B cell (primary cell): ENCODE data around the gene TRPT1. TPM values are rescaled to one million over a fixed set of nuclear protein-coding genes. Genes with fewer than 3 reads are reported as not detected.

ENCODE experiments used
- ATAC-seq: fragments of 200-7000 bp; cut with Tn5 transposase; one replicate; pipeline ENCODE4 v1.10.0; 2021; ENCODE audit warnings: low read depth, mild to moderate bottlenecking, moderate number of reproducible peaks, moderate library complexity
- CTCF ChIA-PET: fragments of 350-600 bp; sonication (Branson Sonifier 250); formaldehyde crosslinking; loops from one replicate; lab custom pipeline; 2021; ENCODE audit warnings: antibody characterized with exemption, inconsistent platforms; lab: Charles Lee
- POLR2A ChIA-PET: fragments of 350-600 bp; sonication (Branson Sonifier 250); formaldehyde crosslinking; loops from one replicate; lab custom pipeline; 2021; ENCODE audit warnings: antibody characterized with exemption; lab: Charles Lee
- DNase-seq: peaks from one replicate; pipeline ENCODE4 v3.0.0; 2013
- H2AFZ ChIP-seq: 2 replicates; pipeline ENCODE4 v1.6.1; 2012; ENCODE audit warnings: mild to moderate bottlenecking, low read depth, low read length; ENCODE audit not compliant: insufficient read depth, poor library complexity, severe bottlenecking
- H3K27ac ChIP-seq, 2 donors: 1 replicate in 1 of 2; 2 replicates in 1 of 2; pipeline ENCODE4 v1.5.1; 2012 to 2013; ENCODE audit warnings: low read length in 2 of 2, mild to moderate bottlenecking in 2 of 2, moderate library complexity in 1 of 2
- H3K27me3 ChIP-seq, 4 experiments: fragments of 200-600 bp in 1 of 4; sonication (generic) in 1 of 4; replicated peaks in 1 of 4; 1 replicate in 2 of 4; 2 replicates in 2 of 4; pipeline versions ENCODE4 v1.6.1 to v1.7.0; 2013 to 2016; ENCODE audit warnings: low read length in 3 of 4, mild to moderate bottlenecking in 2 of 4, mixed read lengths in 1 of 4, moderate library complexity in 1 of 4; ENCODE audit not compliant: insufficient read depth in 4 of 4, control insufficient read depth in 3 of 4; ENCODE audit errors: control extremely low read depth in 1 of 4
- H3K36me3 ChIP-seq, 2 experiments: replicated peaks in 1 of 2; 1 replicate in 1 of 2; 2 replicates in 1 of 2; pipeline versions ENCODE4 v1.6.1 to v1.7.1; 2013; ENCODE audit warnings: low read length in 1 of 2; ENCODE audit not compliant: insufficient read depth in 2 of 2, control insufficient read depth in 1 of 2; ENCODE audit errors: control extremely low read depth in 1 of 2, extremely low read depth in 1 of 2
- H3K4me1 ChIP-seq, 2 donors: fragments of 200-600 bp in 1 of 2; sonication (generic) in 1 of 2; 1 replicate in 1 of 2; 2 replicates in 1 of 2; pipeline versions ENCODE4 v1.5.1 to v1.6.1; 2013 to 2017; ENCODE audit warnings: low read length in 2 of 2; ENCODE audit not compliant: control insufficient read depth in 2 of 2, insufficient read depth in 2 of 2
- H3K4me2 ChIP-seq: replicated peaks from 2 replicates; pipeline ENCODE3; 2012; ENCODE audit warnings: mild to moderate bottlenecking, low read depth, low read length; ENCODE audit not compliant: poor library complexity, severe bottlenecking
- H3K4me3 ChIP-seq, 5 experiments: fragments of 200-600 bp in 1 of 5; sonication (generic) in 1 of 5; 1 replicate in 3 of 5; 2 replicates in 2 of 5; pipeline versions ENCODE4 v1.5.1 to v1.7.0; 2011 to 2016; ENCODE audit warnings: low read length in 4 of 5, mild to moderate bottlenecking in 4 of 5, low read depth in 2 of 5, control low read depth in 1 of 5, moderate library complexity in 1 of 5; ENCODE audit not compliant: insufficient read depth in 1 of 5; ENCODE audit errors: control extremely low read depth in 1 of 5, extremely low read depth in 1 of 5
- H3K79me2 ChIP-seq: fragments of 200-600 bp; sonication (generic); one replicate; pipeline ENCODE4 v1.6.0; 2016; ENCODE audit warnings: low read length; ENCODE audit not compliant: control insufficient read depth, insufficient read depth
- H3K9ac ChIP-seq: fragments of 200-600 bp; sonication (generic); 2 replicates; pipeline ENCODE4 v1.6.1; 2017; ENCODE audit warnings: mild to moderate bottlenecking, low read length, moderate library complexity
- H3K9me3 ChIP-seq, 3 donors: one replicate each; pipeline versions ENCODE4 v1.6.1 to v1.7.1; 2013; ENCODE audit warnings: low read length in 2 of 3; ENCODE audit not compliant: control insufficient read depth in 2 of 3, insufficient read depth in 1 of 3; ENCODE audit errors: control extremely low read depth in 1 of 3
- H4K20me1 ChIP-seq: 2 replicates; pipeline ENCODE4 v1.6.0; 2012; ENCODE audit warnings: mild to moderate bottlenecking, low read length; ENCODE audit not compliant: insufficient read depth, control insufficient read depth, poor library complexity, severe bottlenecking
- H3K27ac Mint-ChIP-seq: one replicate; pipeline ENCODE4 v1.8.0; 2021; ENCODE audit warnings: mixed read lengths
- H3K27me3 Mint-ChIP-seq: one replicate; pipeline ENCODE4 v1.8.0; 2021; ENCODE audit warnings: mixed read lengths
- H3K4me1 Mint-ChIP-seq: one replicate; pipeline ENCODE4 v1.8.0; 2021; ENCODE audit warnings: mixed read lengths
- H3K4me3 Mint-ChIP-seq: one replicate; pipeline ENCODE4 v1.8.0; 2021; ENCODE audit warnings: mixed read lengths
- H3K9me3 Mint-ChIP-seq: one replicate; pipeline ENCODE4 v1.8.0; 2022; ENCODE audit warnings: mixed read lengths; ENCODE audit not compliant: insufficient read depth
- CTCF ChIP-seq: fragments of 200-600 bp; IDR thresholded peaks from one replicate; pipeline ENCODE4 v1.8.0; 2022; ENCODE audit warnings: antibody characterized with exemption, mild to moderate bottlenecking
- EZH2 ChIP-seq: IDR thresholded peaks from 2 replicates; pipeline ENCODE4 v1.6.1; 2012; ENCODE audit warnings: borderline replicate concordance, low read depth, mild to moderate bottlenecking, moderate library complexity, low read length; ENCODE audit not compliant: insufficient read depth, poor library complexity, severe bottlenecking
- WGBS: methylation state at CpG from one replicate; pipeline ENCODE4 v1.1.5; 2013; ENCODE audit warnings: missing lambda C conversion rate; ENCODE audit not compliant: insufficient coverage; 5-methylcytosine and 5-hydroxymethylcytosine counted together
- intact Hi-C: fragments of 100-400 bp; cut with micrococcal nuclease; formaldehyde crosslinking; loops from one replicate; pipeline ENCODE4 v1.10.0; 2022
- polyA plus RNA-seq: library from polyadenylated mRNA; depleted of rRNA; stranded (reverse); fragments of >200 nt; gene quantifications from 2 replicates; pipeline ENCODE4 v1.2.3, GENCODE V29; 2012
- total RNA-seq, 2 donors: library from RNA; stranded (reverse); fragments of 120-200 nt in 1 of 2; gene quantifications; 1 replicate in 1 of 2; 2 replicates in 1 of 2; pipeline versions ENCODE4 v1.2.3 to v1.2.4, GENCODE V29; 2013 to 2022

Gene TRPT1
- total and polyA plus RNA-seq, 2 donors (not counting 1 experiment from before 2014, with no cell fraction given): 59.6 to 145 TPM

GRCh38 chr11:64229744-64230170 is 3.8 kb upstream of the TRPT1 start:
- 57% methylated on average over 12 of the region's 13 CpGs for WGBS
- peak overlapping the region; percentile 84 for H3K27ac ChIP-seq
- ATAC-seq (no peak), DNase-seq (no peak)
- H3K27me3 Mint-ChIP-seq: no peaks in the 10 kb centered on the region
- no peaks in the 10 kb centered on the region for H3K9me3 ChIP-seq
- peaks cover 12% of the 10 kb centered on the region for H4K20me1 ChIP-seq
- CTCF ChIA-PET: interaction anchor here (1.0 to 1.6 kb wide), 4 partner anchors 16 to 25 kb away, joined by 3 to 6 read pairs (median 4); partner anchors contain the start of gene PLCB3
- H3K4me3 ChIP-seq: peak overlapping the region; percentile 45 to 98 (median 78)
- intact Hi-C loops: loop anchor here (1.0 to 2.0 kb wide), 6 partner anchors 12 to 76 kb away; partner anchors contain the start of genes BAD, ESRRA, FKBP2 and GPR137
- peaks cover 42 to 68% of the 10 kb centered on the region in 2 donors for H3K4me1 ChIP-seq
- H3K79me2 ChIP-seq: peaks cover 27% of the 10 kb centered on the region
- peaks cover 58% of the 10 kb centered on the region for H3K4me1 Mint-ChIP-seq
- H3K9me3 Mint-ChIP-seq: no peaks in the 10 kb centered on the region
- peak overlapping the region; percentile 74 for H3K9ac ChIP-seq
- POLR2A ChIA-PET: interaction anchor here (0.6 to 2.4 kb wide), 10 partner anchors 11 to 1032 kb away, joined by 3 to 13 read pairs (median 4); partner anchors contain the start of genes FERMT3, FKBP2 and PRDX5
- peak overlapping the region; percentile 95 for H3K4me3 Mint-ChIP-seq
- no peaks in the 10 kb centered on the region for H3K36me3 ChIP-seq
- no peaks in the 10 kb centered on the region for H3K27me3 ChIP-seq
- no peak for TF ChIP-seq CTCF
- TF ChIP-seq EZH2: no peak
- H2AFZ ChIP-seq: peak overlapping the region; percentile 85
- peak overlapping the region; percentile 97 for H3K27ac Mint-ChIP-seq
- peak overlapping the region; percentile 99 for H3K4me2 ChIP-seq

DNA sequence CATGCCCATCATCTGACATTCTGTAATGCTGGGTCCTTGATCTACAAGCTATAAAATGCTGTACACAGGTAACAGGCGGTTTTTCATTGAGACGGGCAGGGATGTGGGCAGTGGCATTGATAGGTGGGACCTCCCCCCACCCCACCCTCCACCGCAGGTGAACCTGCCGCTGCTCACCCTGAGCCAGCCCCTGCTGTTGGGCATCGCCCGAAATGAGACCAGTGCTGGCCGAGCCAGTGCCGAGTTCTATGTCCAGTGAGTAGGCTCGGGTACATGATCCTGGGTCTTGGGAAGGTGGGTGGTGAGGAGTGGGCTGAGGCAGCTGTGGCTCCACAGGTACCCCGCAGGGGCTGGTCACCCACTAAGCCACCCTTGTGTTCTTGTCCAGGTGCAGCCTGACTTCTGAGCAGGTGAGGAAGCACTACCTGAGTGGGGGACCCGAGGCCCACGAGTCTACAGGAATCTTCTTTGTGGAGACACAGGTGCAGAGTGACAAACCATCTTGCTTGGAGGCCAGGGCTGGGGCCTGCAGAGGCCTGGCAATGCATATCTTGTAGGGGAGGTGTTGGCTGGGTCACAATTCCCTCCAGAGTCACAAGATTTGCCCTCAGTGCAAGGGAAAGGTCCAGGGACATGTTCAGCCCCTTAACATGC is 3.2 kb upstream of the TRPT1 start:
- ATAC-seq (no peak), DNase-seq (no peak)
- 88% methylated on average over 4 of the region's 12 CpGs for WGBS
- peaks cover 0 to 2% of the 10 kb centered on the region in 2 experiments for H3K36me3 ChIP-seq
- Mint-ChIP-seq H3K27me3 (no peaks in the 10 kb centered on the region), H3K27ac (peak overlapping the region; percentile 97), H3K9me3 (no peaks in the 10 kb centered on the region), H3K4me3 (peak overlapping the region; percentile 95), H3K4me1 (peaks cover 58% of the 10 kb centered on the region)
- TF ChIP-seq CTCF (no peak), EZH2 (no peak)
- H3K27me3 ChIP-seq: no peaks in the 10 kb centered on the region
- CTCF ChIA-PET: interaction anchor here (1.0 to 1.6 kb wide), 3 partner anchors 16 to 25 kb away, joined by 3 to 6 read pairs (median 5); no protein-coding TSS in a partner anchor
- H3K79me2 ChIP-seq: peaks cover 29% of the 10 kb centered on the region
- H3K4me2 ChIP-seq: peak overlapping the region; percentile 99
- peaks cover 42 to 70% of the 10 kb centered on the region in 2 donors for H3K4me1 ChIP-seq
- no peaks in the 10 kb centered on the region for H3K9me3 ChIP-seq
- peak overlapping the region; percentile 84 for H3K27ac ChIP-seq
- H2AFZ ChIP-seq: no peak overlapping the region
- intact Hi-C loops: no loop called here
- H3K4me3 ChIP-seq: no peak overlapping the region
- H3K9ac ChIP-seq: no peak overlapping the region
- POLR2A ChIA-PET: interaction anchor here (0.6 to 6.3 kb wide), 5 partner anchors 12 to 389 kb away, joined by 3 to 78 read pairs (median 7); partner anchors contain the start of genes FERMT3, FKBP2 and PRDX5
- H4K20me1 ChIP-seq: peaks cover 12% of the 10 kb centered on the region
